Thyroid gland (tissue), 4 donors: ENCODE measurements around the gene NPDC1.

Experiments used
- CTCF ChIP-seq, 6 experiments: fragments of 200-600 bp in 3 of 6; fragments of 450-650 bp in 3 of 6; sonication (generic) in 3 of 6; IDR thresholded peaks; one replicate each; pipeline ENCODE4 v1.5.1; 2016 to 2019; ENCODE audit warnings: antibody characterized with exemption in 6 of 6, mild to moderate bottlenecking in 2 of 6, inconsistent platforms in 1 of 6, moderate library complexity in 1 of 6
- POLR2A ChIP-seq, 2 donors: fragments of 450-650 bp; IDR thresholded peaks; one replicate each; pipeline ENCODE4 v1.6.1; 2017; ENCODE audit warnings: antibody characterized with exemption in 2 of 2, mild to moderate bottlenecking in 2 of 2, moderate library complexity in 1 of 2

- TF ChIP-seq CTCF (IDR thresholded peaks at IDR 0.05) (no peak), POLR2A (IDR thresholded peaks at IDR 0.05) (no peak)
These were observed 15.1 kb downstream of the NPDC1 start for GRCh38 chr9:137030538-137031527.
